GM18498 (cell line): ENCODE data around the gene MIGA2.
"Not testable (repeated sequence)": the region's sequence is repeated elsewhere in the genome, so short reads cannot be mapped to it uniquely, and the experiment has no call there.

Experiments used
- ATAC-seq: cut with Tn5 transposase; IDR thresholded peaks from one replicate; pipeline ENCODE4 v1.9.1; 2021; ENCODE audit warnings: mild to moderate bottlenecking, moderate library complexity; ENCODE audit not compliant: unreplicated experiment

The MIGA2 gene

GRCh38 chr9:129036241-129036922 is at the start of gene MIGA2:
Gene MIGA2, plus strand, starts transcription at chr9:129036626. Its CDS starts 3,969 bp downstream, at chr9:129040595.
- peak; percentile 96 for ATAC-seq

- no peak for ATAC-seq
Measured at GRCh38 chr9:128986671-128987070, 49.8 kb upstream of the MIGA2 start.

GRCh38 chr9:128987805-128988204 is 48.6 kb upstream of the MIGA2 start:
- no peak for ATAC-seq

- no peak for ATAC-seq
Measured at GRCh38 chr9:128992995-128993394, 43.4 kb upstream of the MIGA2 start.

- ATAC-seq, result no peak
Measured at GRCh38 chr9:128995791-128996190, 40.6 kb upstream of the MIGA2 start.

- ATAC-seq, result no peak
Measured at GRCh38 chr9:128998462-128998861, 38.0 kb upstream of the MIGA2 start.

GRCh38 chr9:128999581-129000206 is 36.7 kb upstream of the MIGA2 start:
- no peak for ATAC-seq

GRCh38 chr9:129001504-129002325 is 34.7 kb upstream of the MIGA2 start:
- ATAC-seq, result no peak

- ATAC-seq, result no peak
Measured at GRCh38 chr9:129002992-129003391, 33.4 kb upstream of the MIGA2 start.

GRCh38 chr9:129004173-129004572 is 32.3 kb upstream of the MIGA2 start:
- ATAC-seq, result not testable (repeated sequence)

GRCh38 chr9:129005336-129005997 is 31.0 kb upstream of the MIGA2 start:
- no peak for ATAC-seq

- no peak for ATAC-seq
Measured at GRCh38 chr9:129006328-129007034, 29.9 kb upstream of the MIGA2 start.

GRCh38 chr9:129007035-129007765 is 29.2 kb upstream of the MIGA2 start:
- ATAC-seq, result no peak

- ATAC-seq, result no peak
Measured at GRCh38 chr9:129007766-129008468, 28.5 kb upstream of the MIGA2 start.

GRCh38 chr9:129008469-129008965 is 27.9 kb upstream of the MIGA2 start:
- no peak for ATAC-seq

GRCh38 chr9:129008986-129009583 is 27.3 kb upstream of the MIGA2 start:
- no peak for ATAC-seq

GRCh38 chr9:129009584-129010141 is 26.8 kb upstream of the MIGA2 start:
- ATAC-seq, result no peak

- no peak for ATAC-seq
Measured at GRCh38 chr9:129010267-129010975, 26.0 kb upstream of the MIGA2 start.
